T-helper 1 cell (primary cell): Measurements from ENCODE around the gene PKD2L2.
"Not testable (repeated sequence)": the region's sequence is repeated elsewhere in the genome, so short reads cannot be mapped to it uniquely, and the experiment has no call there.

Experiments used
- DNase-seq, 5 donors: peaks; one replicate each; pipeline ENCODE4 v3.0.0-alpha.2; 2012 to 2020
- total RNA-seq, 4 donors: gene quantifications; one replicate each; lab custom pipeline; 2026; lab: John Stamatoyannopoulos, UW

The PKD2L2 gene
- total RNA-seq = 0.24 to 0.62 (median 0.36) reads per million in 4 donors

DNA sequence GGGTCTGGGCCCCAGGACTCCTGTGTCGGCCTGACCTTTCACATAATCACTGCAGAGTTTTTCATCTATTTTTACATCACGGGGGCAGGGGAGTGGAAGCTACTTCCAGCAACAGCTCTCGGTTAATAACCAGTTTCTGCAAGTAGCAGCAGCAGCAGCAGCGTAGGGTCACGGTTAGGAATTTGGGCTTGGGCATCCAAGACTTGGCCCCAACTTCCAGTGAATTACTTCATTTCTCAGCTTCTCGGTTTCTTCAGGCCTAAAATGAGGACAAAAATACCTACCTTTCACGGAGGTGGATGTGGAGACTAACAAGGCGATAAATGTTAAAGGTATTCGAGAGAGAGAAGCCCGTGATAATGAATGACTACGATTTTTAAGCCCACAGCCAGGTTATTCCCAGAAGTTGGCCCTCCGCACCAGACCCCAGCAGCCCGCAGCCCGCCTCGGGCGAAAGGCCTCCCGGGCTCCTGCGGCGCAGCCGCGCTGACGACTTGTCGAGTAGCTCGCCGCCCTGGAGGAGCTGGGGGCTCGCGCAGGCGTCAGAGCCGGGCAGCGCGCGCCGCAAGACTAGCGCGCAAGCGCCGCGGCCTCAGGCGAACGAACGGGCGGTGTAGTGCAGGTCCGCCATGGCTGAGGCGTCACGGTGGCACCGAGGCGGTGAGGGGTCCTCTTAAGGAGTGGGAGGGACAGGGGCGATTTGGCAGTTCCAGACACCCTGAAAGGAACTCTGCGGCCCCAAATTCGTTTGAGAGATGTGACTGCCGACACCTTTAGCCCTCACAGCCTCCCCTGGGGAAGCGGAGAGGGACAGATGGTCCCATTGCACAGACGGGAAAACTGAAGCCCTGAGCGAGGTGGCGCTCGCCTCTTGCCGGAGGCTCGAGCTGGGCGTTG lies at the start of gene PKD2L2:
Gene PKD2L2, plus strand, starts transcription at position 595 of the 897 bp plus-strand sequence. Its CDS starts 35 bp downstream, at position 630.
- peak; percentile 58 to 90 (median 68) for DNase-seq

DNA sequence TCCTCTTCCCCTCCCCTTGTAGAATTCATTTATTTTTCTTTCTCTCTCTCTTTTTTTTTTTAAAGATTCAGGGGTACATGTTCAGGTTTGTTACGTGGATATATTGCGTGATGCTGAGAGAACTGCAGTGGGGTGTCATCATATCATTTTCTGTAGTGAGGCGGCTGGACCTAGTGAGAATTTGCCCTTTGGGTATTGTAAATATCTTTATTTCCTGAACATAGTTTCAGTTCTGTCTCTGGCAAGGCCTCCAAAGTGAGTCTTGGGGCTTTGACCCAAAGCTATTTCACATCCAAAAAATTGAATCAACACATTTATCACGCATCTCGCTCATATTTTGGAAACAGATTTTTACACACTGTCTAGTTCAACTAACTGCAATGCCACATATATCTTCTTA lies 47.0 kb upstream of the PKD2L2 start:
- no peak for DNase-seq

DNA sequence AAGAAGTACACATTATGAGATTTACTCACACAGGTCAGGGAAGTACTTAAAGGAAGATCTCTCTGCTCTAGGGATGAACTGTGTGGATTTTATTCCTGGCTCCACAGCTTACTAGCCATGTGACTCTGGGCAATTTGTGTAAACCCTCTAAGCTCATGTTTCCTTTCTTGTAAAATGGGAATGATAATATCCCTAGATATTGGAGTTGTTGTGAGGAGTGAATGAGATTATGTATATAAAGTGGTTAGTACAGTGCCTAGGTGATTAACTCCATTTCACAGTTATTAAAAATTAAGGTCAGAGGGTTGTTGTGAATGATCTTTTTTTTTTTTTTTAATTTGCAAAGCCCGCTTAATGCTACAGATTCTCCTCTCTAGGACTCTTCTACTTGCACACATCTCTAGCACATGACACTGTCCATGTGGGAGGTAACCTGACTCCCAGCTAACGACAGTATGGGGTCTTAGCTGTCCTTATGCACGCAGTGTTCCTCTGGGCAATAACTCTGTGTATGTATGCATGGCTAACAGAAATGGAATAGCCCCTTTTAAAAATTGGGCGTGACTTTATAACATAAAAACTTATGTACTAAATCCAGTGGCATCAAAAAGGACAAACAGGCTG lies 45.5 kb upstream of the PKD2L2 start:
- no peak for DNase-seq

DNA sequence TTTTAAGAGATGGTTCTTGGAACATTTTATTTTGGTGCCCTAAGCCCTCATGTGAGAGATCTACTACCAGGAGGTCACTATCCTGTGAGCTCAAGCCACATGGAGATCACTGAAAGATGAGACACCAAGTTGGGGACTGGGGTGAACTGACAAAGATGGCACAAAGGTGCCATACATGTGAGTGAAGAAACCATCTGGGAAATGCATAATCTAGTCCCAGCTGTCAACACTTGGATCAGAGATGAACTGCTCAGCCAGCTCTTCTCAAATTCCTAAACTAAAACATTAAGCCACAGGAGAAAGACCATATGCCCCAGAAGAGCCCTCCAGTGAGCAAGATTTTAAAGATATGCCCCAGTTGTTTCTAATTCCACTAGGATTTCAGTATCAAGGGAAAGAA lies 43.8 kb upstream of the PKD2L2 start:
- DNase-seq = no peak

DNA sequence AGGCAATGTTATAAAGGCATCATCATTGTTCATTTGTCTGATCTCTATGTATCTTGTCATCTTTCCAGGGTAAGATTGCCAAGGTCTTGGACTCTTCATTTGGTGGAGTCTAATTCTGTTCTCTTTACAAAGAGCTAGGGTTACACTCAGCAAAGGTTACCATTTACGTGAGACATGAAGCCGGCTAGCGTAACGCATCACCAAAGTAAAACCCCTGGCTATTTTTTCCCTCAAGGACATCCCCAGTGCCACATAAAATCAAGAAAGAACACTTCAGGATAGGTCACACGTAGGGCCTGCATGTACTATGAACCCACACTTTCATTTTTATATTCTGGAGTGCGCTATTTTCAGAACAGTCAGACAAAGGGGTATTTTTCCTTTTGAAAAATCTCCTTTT lies 41.6 kb upstream of the PKD2L2 start:
- DNase-seq = no peak

DNA sequence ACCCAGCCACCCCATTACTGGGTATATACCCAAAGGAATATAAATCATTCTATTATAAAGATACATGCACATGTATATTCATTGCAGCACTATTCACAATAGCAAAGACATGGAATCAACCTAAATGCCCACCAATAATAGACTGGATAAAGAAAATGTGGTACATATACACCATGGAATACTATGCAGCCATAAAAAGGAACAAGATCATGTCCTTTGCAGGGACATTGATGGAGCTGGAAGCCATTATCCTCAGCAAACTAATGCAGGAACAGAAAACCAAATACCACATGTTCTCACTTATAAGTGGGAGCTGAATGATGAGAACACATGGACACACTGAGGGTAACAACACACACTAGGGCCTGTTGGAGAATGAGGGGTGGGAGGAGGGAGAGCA lies 36.1 kb upstream of the PKD2L2 start:
- not testable (repeated sequence) for DNase-seq

DNA sequence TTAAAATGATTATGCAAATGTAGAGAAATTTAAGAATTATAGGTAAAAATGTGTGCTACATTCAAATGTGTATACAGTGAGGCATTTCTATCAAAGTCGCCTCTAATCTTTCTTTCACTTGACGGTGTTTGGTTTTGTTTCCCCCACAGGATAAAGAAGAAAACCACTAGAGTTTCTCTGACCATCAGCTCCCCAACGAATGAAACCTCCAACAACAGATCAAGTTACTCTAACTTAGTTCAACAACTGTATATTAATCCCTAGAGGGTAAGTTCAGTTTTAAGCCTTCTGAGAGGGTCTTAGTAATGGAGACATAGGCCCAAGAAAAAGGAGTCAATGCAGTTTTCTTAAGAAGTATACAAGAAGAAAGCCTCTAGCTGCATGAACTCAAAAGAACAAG lies 33.1 kb upstream of the PKD2L2 start:
- DNase-seq = no peak

DNA sequence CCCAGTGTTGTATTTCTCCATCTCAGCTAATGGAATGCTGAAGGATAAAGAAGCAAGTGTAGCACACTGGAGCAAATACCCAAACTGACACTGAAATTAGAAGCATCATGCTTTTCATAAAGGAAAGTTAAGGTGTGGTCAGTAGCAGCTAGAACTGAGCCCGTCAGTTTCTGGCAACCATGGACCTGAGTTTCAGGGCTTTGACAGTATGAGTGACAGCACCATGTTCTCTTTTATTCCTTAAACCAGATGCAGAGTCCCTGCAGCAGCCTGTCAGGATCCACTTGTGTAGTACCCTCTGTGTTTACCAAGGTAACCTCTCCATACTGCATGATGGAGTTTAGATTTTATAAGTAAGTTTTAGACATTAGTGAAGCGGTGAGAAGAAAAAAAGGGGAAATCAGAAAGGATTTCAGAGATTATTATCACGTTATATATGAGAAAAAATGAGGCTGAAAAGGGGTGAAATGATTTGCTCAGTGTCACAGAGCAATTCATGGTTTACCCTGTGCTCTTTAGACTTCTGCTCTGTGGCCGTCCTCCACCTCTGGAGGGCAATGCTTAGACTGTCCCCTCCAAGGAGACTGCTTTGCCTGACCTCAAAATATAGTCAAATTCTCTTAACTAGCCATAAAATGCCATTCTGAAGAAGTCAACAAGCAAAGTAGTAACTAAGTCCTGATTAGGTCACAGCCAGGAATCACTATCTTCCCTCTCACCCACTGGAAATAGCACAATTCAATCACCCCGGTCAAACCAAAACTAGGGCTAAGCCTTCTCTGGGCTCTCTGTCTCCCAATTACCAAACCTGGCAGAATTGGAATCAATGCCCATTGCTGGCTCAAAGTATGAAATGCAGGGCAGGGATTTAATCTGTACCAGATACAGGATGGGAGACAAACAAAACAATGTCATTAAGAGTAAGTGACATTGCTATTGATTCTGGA lies 32.1 kb upstream of the PKD2L2 start:
- DNase-seq = no peak

DNA sequence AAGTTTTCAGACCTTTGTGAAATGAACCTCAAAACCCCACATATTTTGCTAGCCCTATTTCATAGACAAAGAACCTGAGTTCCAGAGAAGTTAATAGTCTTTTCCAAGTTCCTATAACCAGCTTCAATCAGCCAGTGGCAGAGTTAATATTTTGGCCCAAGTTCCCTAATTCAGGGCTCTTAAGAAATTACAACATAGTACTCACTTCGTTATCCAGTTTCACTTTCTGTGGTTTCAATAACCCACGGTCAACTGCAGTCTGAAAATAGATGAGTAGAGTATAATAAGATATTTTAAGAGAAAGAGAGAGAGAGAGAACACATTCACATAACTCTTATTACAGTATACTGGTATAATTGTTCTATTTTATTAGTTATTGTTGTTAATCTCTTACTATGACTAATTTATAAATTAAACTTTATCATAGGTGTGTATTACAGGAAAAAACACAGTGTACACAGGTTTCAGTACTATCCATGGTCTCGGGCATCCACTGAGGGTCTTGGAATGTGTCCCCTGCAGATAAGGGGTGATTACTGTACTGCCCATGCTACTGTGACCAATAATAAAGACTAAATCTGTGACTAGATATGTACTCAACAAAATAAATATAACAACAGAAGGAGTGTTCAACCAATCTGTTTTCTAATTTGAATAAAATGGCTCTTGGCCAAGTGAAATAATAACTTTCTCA lies 30.9 kb upstream of the PKD2L2 start:
- DNase-seq = peak in 1 of 5 donors; percentile 8

DNA sequence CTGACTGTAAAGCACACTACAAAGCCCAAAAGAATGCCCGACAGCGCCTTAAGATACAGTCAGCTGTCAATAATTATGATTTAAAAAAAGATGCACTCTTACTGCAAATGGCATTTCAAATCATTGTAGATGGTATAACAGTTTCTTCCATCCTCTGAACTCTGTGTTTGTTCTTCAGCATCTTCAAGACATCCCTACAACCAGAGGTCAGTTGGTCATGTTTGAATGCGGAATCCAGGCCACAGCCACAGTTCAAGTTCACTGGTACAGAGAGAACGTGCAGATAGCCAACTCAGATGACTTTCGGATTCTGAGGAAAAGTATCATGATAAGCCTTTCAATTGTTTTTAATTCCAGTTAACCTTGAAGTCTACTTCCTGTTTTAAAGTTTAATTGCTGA lies 30.3 kb upstream of the PKD2L2 start:
- no peak for DNase-seq

DNA sequence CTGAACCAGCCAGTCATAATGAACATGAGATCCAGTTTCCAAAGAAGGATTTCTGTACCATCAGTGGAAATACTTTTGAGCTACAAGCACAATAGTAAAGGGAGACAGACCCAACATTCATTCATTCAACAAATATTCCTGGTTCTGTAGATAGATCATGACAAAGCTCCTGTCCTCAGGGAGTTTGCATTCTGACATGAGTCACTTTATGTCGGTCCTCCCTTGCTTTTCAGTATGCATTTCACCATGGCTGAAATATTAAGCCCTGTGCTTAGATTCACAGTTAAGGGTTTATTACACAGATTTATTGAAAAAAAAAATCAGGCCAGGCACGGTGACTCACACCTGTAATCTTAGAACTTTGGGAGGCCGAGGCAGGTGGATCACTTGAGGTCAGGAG lies 27.0 kb upstream of the PKD2L2 start:
- DNase-seq = no peak

DNA sequence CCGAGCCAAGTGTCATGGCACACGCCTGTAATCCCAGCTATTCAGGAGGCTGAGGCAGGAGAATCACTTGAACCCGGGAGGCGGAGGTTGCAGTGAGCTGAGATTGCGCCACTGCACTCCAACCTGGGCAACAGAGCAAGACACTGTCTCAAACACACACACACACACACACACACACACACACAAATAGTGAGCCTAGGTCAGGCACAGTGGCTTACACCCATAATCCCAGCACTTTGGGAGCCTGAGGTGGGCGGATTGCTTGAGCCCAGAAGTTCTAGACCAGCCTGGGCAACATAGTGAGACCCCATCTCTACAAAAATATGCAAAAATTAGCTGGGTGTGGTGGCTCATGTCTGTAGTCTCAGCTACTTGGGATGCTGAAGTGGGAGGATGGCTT lies 25.6 kb upstream of the PKD2L2 start:
- not testable (repeated sequence) for DNase-seq

DNA sequence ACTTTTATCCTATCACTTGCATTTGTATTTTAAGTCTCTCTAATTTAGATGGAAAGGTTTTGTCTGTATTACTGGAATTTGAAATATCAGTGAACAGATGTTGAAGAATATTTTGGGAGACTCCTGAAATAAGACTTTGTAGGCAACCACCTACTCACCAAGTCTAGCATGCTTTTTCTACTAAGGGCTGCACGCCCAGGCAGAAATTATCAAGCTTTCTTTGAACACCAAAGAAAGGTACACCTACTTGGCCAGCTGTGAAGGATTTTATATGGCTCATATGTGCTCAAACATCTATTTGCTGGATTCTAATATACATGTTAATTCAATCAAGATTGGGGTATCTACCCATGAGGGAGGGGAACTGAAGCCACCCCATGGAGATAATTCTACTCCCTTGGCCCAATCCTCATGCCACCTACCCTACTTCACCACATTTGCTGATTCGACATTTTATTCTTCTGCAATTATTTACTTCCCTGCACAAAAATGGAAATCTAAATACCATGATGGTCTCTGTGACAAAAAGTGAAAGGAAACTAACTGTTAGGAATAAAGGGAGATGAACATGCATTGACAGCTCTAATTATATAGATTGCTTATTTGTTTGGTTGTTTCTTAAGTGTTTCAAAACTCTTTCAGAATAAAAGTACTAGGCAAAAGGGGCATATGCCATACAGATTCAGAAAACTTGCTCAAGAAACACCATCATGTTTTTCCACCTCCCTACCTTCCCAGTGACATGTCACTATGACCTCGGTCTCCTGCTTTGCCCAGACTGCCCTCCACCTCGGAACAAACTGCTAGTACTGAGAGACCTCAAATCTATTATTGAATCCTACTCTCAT lies 22.5 kb upstream of the PKD2L2 start:
- DNase-seq = no peak

DNA sequence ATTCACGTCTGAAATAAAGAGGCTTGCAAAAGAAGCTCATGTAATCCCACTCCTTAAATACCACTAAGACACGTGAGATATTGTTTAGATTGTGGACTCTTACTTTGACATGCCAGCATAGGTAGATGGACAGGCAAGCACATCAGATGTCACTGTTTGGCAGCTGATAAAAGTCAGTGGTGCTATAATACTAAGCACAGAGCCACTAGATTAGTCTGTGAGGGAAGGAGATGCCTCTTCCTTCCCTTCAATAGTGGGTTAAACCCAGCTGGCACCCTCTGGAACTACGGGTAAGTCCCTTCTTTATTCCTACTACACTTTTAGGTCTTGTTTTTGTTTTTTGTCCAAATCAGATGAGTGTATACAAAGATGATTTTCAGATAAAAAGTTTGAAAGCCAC lies 21.6 kb upstream of the PKD2L2 start, which contains the start of gene MYOT:
Gene MYOT, plus strand, starts transcription at position 197 of the 400 bp plus-strand sequence. CDS start 2,792 bp downstream, outside the sequence.
- DNase-seq = no peak

DNA sequence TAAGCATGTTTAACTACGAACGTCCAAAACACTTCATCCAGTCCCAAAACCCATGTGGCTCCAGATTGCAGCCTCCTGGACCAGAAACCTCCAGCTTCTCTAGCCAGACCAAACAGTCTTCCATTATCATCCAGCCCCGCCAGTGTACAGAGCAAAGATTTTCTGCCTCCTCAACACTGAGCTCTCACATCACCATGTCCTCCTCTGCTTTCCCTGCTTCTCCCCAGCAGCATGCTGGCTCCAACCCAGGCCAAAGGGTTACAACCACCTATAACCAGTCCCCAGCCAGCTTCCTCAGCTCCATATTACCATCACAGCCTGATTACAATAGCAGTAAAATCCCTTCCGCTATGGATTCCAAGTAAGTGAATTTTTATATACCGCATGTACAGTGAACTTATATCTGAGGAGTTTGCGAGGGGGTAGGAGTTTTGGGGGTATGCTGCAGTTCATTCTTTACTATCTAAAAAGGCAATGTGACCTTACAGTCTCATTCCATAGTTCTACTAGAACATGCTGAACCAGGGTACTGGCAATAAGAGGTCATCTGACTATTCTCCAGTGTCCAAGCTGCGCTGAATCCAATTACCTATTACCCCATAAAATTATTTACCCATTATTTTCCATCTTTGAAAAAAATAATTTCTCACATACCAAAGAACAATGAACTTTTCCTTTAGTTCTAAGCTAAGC lies 18.5 kb upstream of the PKD2L2 start:
- no peak for DNase-seq

DNA sequence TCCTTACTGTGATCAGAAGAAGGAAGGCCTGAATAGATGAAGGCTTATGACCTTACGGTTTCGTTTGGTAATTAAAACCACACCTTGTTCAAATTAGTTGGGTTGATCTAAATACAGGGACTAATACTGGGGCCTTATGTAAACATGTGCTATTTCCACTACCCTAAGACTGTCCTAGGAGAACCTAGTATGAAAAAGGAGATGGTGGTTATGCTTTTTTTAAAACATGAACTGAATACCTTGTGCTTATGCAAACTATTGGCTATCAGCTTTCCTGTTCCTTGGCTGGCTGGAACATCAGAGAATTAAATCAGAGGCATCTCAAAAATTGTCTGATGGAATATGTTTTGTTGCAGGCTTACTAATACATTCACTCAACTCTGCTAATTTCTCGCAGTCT lies 17.7 kb upstream of the PKD2L2 start:
- no peak for DNase-seq

DNA sequence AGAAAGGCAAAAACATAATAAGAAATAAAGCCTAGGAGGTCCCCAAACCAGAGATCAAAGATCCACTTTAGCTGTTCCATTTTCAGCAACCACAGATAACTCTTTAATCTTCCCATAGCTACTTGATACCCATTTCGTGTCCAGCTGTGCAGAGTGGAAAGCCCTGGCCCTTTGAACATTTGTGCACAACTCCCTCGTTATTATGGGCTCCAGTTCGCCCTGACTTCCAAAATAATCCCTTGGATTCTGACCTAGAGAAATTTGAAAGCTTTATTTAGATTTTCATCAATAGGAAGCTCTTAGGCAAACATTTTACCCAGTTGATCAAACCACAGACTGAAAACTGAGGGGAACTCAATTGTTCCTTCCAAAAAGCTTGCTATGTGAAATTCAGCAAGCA lies 16.8 kb upstream of the PKD2L2 start:
- no peak for DNase-seq

DNA sequence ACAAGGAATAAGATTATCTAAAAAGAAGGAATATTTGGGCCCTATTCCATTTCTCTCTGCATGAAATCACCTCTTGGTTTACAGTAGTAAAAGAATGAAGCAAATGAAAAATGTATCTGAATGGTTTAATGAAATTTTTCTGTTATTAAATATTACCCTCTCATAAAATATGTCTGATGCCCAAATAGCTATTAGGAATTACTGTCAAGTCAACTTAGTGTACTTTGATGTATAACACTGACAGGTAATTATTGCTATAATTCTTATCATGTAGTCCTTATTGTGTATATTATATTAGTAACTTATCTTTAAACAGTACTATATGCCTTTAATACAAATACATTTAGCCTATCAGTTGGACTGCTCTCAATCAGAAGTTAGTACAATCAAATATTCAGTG lies 13.2 kb upstream of the PKD2L2 start:
- DNase-seq = no peak

DNA sequence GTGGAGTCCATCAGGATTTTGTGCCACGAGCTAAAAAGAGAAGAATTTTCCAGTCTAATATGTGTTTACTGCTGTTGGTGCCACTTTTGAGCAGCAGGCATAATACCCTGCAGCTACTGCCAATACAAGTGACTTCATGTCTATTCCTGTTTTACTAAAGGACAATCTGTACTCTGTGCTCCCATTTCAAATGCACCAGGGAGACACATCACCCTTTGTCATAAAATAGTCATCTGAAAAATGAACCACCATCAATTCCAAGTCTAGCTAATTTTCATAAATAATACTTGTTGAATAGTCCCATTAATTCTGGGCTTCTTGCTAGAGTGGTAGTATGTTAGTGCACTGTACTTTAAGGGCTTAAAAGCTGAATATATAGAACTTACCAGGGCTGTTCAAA lies 8.9 kb upstream of the PKD2L2 start:
- no peak for DNase-seq

DNA sequence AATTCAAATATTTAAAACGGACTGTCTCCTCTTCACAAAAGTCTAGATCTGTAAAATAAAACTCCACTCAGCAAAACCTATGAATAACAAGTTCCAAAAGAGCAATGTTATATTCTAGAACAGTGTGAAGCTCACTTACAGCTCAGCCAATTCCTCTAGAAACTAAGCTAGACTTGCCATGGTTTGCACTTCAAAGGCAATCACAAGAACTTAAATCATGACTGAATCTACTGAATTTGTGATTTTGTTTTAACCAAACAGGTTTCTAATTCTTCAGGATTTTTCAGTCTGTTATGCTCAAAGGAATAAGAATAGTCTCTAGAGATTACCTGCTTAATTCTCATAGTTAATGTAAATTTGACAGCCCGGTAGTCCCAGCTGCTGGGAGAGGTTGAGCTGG lies 1.4 kb upstream of the PKD2L2 start:
- DNase-seq = no peak

DNA sequence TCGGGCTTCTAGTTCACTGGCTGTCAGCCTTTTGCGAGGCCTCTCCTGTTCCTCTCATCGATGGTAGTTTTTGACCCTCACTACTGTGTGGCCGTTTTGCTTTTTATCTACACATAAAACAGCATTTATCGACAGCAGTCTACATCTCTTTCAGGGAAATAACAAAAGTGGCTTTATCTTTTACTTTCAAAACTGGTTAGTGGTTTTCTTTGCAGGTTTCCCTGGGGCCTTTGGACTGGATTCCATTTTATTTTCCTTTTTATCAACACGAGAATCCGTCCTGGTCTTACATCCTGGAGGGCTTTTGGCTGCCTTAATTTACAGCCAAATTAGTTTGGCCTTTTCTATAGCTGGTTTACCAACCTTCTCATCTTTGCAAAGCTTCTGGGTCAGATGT lies 793 bp upstream of the PKD2L2 start:
- DNase-seq = peak in 1 of 5 donors; percentile 5
